ENCODE results near the gene ZNF511. TPM values are rescaled to one million over a fixed set of nuclear protein-coding genes. Genes with fewer than 3 reads are reported as not detected.

Gene ZNF511
- total RNA-seq, 1 experiment from 2014 or later = 49.0 TPM

DNA sequence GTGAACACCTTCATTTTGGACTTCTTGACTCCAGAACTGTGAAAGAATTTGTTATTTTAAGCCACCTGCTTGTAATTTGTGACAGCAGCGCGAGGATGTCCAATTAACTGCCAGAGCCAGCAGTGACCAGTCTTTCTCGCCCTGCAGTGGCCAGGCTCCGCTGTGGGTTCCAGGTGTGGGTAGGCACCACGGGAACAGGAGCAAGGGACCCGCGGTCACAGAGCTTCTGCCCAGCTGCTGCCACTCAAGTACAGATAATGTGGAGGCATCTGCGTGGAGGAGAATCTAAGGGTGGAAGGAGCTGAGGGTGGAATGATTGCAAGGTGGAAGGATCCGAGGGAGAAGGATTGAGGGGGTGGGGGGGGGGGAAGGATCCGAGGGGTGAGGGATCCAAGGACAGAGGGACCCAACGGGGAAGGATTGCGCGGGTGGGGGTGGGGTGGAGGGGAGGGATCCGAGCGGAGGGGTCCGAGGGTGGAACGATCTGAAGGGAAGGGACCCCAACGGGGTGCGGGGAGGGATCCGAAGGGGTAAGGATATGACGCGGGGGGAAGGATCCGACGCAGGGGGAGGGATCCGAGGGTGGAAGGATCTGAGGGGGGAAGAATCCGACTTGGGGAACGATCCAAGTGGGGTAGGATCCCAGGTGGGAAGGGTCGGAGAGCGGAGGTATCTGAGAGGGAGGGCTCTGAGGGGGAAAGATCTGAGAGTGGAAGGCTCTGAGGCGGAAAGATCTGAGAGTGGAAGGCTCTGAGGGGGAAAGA, 24.4 kb downstream of the ZNF511 start:
- Histone ChIP-seq H3K9me3 (ENCODE audit: control insufficient read depth in 1 of 2, insufficient read depth in 1 of 2, low read depth in 1 of 2, low read length in 2 of 2) (no peaks in the 10 kb centered on the region), H3K9ac (ENCODE audit: low read length) (no peak overlapping the region), H3K4me3 (replicated peaks in 1 of 2; ENCODE audit: low read depth in 1 of 2, low read length in 2 of 2) (no peak overlapping the region), H3K36me3 (ENCODE audit: control insufficient read depth in 1 of 2, insufficient read depth in 2 of 2, low read length in 2 of 2) (no peaks in the 10 kb centered on the region), H2AFZ (ENCODE audit: low read depth, low read length, poor library complexity, severe bottlenecking) (no peak overlapping the region), H4K20me1 (ENCODE audit: insufficient read depth) (no peaks in the 10 kb centered on the region), H3K27me3 (ENCODE audit: insufficient read depth, low read length) (no peaks in the 10 kb centered on the region), H3K4me1 (ENCODE audit: control insufficient read depth in 1 of 2, insufficient read depth in 2 of 2, low read length in 2 of 2) (peaks cover 3 to 7% of the 10 kb centered on the region in 2 experiments), H3K27ac (ENCODE audit: low read depth, low read length) (no peak overlapping the region), H3K4me2 (ENCODE audit: low read length) (no peak overlapping the region), H3K9me2 (ENCODE audit: insufficient read depth) (no peaks in the 10 kb centered on the region), H3K79me2 (ENCODE audit: insufficient read depth, low read length) (no peaks in the 10 kb centered on the region)
- ChIA-PET RAD21 (ENCODE audit: low non-redundant PET in 1 of 2, low total read pairs in 2 of 2, uncharacterized antibody in 2 of 2, unreplicated experiment in 2 of 2) (no interaction called here), POLR2A (no interaction called here), CTCF (no interaction called here)
- intact Hi-C loops (cut with micrococcal nuclease) = no loop called here
- no TSS peak for BruUV-seq (replicated peaks)
- ATAC-seq (no peak), DNase-seq (ENCODE audit: low read depth, low spot score) (no peak)
- TF ChIP-seq CBX3 (IDR thresholded peaks at IDR 0.05; ENCODE audit: low read depth) = no peak
- TF ChIP-seq, protein P1, sequence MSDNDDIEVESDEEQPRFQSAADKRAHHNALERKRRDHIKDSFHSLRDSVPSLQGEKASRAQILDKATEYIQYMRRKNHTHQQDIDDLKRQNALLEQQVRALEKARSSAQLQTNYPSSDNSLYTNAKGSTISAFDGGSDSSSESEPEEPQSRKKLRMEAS (IDR thresholded peaks at IDR 0.05) = no peak
- no peak for TF ChIP-seq FOSL1 (IDR thresholded peaks at IDR 0.05; ENCODE audit: low read depth)
- TF ChIP-seq, protein P2, sequence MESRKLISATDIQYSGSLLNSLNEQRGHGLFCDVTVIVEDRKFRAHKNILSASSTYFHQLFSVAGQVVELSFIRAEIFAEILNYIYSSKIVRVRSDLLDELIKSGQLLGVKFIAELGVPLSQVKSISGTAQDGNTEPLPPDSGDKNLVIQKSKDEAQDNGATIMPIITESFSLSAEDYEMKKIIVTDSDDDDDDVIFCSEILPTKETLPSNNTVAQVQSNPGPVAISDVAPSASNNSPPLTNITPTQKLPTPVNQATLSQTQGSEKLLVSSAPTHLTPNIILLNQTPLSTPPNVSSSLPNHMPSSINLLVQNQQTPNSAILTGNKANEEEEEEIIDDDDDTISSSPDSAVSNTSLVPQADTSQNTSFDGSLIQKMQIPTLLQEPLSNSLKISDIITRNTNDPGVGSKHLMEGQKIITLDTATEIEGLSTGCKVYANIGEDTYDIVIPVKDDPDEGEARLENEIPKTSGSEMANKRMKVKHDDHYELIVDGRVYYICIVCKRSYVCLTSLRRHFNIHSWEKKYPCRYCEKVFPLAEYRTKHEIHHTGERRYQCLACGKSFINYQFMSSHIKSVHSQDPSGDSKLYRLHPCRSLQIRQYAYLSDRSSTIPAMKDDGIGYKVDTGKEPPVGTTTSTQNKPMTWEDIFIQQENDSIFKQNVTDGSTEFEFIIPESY (IDR thresholded peaks at IDR 0.05; ENCODE audit: extremely low read depth, insufficient replicate concordance, low read length) = no peak
- no peak for TF ChIP-seq ELF1 (IDR thresholded peaks at IDR 0.05; ENCODE audit: borderline replicate concordance, low read depth)
- TF ChIP-seq SRF (IDR thresholded peaks at IDR 0.05; ENCODE audit: low read depth) = no peak
- no peak for TF ChIP-seq RAD21 (IDR thresholded peaks at IDR 0.05; ENCODE audit: low read depth)
- TF ChIP-seq, protein P3, sequence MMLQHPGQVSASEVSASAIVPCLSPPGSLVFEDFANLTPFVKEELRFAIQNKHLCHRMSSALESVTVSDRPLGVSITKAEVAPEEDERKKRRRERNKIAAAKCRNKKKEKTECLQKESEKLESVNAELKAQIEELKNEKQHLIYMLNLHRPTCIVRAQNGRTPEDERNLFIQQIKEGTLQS (IDR thresholded peaks at IDR 0.05) = no peak
- TF ChIP-seq YY1 (IDR thresholded peaks at IDR 0.05; ENCODE audit: extremely low read depth, insufficient replicate concordance, low read depth, low read length) = no peak
- TF ChIP-seq JUND (IDR thresholded peaks at IDR 0.05) = no peak
- TF ChIP-seq, protein P4, sequence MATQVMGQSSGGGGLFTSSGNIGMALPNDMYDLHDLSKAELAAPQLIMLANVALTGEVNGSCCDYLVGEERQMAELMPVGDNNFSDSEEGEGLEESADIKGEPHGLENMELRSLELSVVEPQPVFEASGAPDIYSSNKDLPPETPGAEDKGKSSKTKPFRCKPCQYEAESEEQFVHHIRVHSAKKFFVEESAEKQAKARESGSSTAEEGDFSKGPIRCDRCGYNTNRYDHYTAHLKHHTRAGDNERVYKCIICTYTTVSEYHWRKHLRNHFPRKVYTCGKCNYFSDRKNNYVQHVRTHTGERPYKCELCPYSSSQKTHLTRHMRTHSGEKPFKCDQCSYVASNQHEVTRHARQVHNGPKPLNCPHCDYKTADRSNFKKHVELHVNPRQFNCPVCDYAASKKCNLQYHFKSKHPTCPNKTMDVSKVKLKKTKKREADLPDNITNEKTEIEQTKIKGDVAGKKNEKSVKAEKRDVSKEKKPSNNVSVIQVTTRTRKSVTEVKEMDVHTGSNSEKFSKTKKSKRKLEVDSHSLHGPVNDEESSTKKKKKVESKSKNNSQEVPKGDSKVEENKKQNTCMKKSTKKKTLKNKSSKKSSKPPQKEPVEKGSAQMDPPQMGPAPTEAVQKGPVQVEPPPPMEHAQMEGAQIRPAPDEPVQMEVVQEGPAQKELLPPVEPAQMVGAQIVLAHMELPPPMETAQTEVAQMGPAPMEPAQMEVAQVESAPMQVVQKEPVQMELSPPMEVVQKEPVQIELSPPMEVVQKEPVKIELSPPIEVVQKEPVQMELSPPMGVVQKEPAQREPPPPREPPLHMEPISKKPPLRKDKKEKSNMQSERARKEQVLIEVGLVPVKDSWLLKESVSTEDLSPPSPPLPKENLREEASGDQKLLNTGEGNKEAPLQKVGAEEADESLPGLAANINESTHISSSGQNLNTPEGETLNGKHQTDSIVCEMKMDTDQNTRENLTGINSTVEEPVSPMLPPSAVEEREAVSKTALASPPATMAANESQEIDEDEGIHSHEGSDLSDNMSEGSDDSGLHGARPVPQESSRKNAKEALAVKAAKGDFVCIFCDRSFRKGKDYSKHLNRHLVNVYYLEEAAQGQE (IDR thresholded peaks at IDR 0.05; ENCODE audit: low read depth) = no peak
- no peak for TF ChIP-seq ZNF274 (IDR thresholded peaks at IDR 0.05; ENCODE audit: low read depth, low read length)
- TF ChIP-seq, protein P5, sequence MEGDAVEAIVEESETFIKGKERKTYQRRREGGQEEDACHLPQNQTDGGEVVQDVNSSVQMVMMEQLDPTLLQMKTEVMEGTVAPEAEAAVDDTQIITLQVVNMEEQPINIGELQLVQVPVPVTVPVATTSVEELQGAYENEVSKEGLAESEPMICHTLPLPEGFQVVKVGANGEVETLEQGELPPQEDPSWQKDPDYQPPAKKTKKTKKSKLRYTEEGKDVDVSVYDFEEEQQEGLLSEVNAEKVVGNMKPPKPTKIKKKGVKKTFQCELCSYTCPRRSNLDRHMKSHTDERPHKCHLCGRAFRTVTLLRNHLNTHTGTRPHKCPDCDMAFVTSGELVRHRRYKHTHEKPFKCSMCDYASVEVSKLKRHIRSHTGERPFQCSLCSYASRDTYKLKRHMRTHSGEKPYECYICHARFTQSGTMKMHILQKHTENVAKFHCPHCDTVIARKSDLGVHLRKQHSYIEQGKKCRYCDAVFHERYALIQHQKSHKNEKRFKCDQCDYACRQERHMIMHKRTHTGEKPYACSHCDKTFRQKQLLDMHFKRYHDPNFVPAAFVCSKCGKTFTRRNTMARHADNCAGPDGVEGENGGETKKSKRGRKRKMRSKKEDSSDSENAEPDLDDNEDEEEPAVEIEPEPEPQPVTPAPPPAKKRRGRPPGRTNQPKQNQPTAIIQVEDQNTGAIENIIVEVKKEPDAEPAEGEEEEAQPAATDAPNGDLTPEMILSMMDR (IDR thresholded peaks at IDR 0.05 in 2 of 3, conservative IDR thresholded peaks at IDR 0.05 in 1 of 3; ENCODE audit: borderline replicate concordance in 1 of 3, insufficient read depth in 1 of 3, low read depth in 2 of 3, low read length in 2 of 3) = no peak
- TF ChIP-seq SIN3A (IDR thresholded peaks at IDR 0.05; ENCODE audit: low read depth) = no peak
- no peak for TF ChIP-seq POLR2AphosphoS5 (IDR thresholded peaks at IDR 0.05; ENCODE audit: low read depth, low read length)
- TF ChIP-seq CEBPB (IDR thresholded peaks at IDR 0.05; ENCODE audit: low read depth) = no peak
- TF ChIP-seq POLR2A (IDR thresholded peaks at IDR 0.05; ENCODE audit: borderline replicate concordance, extremely low read depth, insufficient read depth, insufficient read length) = no peak

All from HCT116 (cell line).